ENCODE measurements around the gene ERC2.
A peak's percentile ranks its signal among the peaks of the same experiment; 100 is the strongest.

The ERC2 gene

GRCh38 chr3:55619046-55619808 is 849.0 kb downstream of the ERC2 start:
- no peak for DNase-seq (ENCODE audit: low spot score)

GRCh38 chr3:55617385-55617784 is 850.9 kb downstream of the ERC2 start:
- DNase-seq (ENCODE audit: low spot score): peak; percentile 63

- peak; percentile 38 for DNase-seq (ENCODE audit: low spot score)
Observed at GRCh38 chr3:55616803-55617202, 851.5 kb downstream of the ERC2 start.

GRCh38 chr3:55615694-55616295 is 852.5 kb downstream of the ERC2 start:
- DNase-seq (ENCODE audit: low spot score): no peak

- no peak for DNase-seq (ENCODE audit: low spot score)
Observed at GRCh38 chr3:55615039-55615693, 853.1 kb downstream of the ERC2 start.

GRCh38 chr3:55611121-55611520 is 857.1 kb downstream of the ERC2 start:
- DNase-seq (ENCODE audit: low spot score): peak; percentile 47

GRCh38 chr3:55609230-55609827 is 858.9 kb downstream of the ERC2 start:
- DNase-seq (ENCODE audit: low spot score): peak; percentile 54

GRCh38 chr3:55608301-55608937 is 859.8 kb downstream of the ERC2 start:
- no peak for DNase-seq (ENCODE audit: low spot score)

GRCh38 chr3:55607844-55608243 is 860.4 kb downstream of the ERC2 start:
- no peak for DNase-seq (ENCODE audit: low spot score)

GRCh38 chr3:55607175-55607574 is 861.1 kb downstream of the ERC2 start:
- no peak for DNase-seq (ENCODE audit: low spot score)

GRCh38 chr3:55605443-55606236 is 862.6 kb downstream of the ERC2 start:
- no peak for DNase-seq (ENCODE audit: low spot score)

- DNase-seq (ENCODE audit: low spot score): no peak
Observed at GRCh38 chr3:55604846-55605245, 863.4 kb downstream of the ERC2 start.

- DNase-seq (ENCODE audit: low spot score): no peak
Observed at GRCh38 chr3:55604402-55604801, 863.9 kb downstream of the ERC2 start.

GRCh38 chr3:55601366-55602080 is 866.7 kb downstream of the ERC2 start:
- DNase-seq (ENCODE audit: low spot score): no peak

- DNase-seq (ENCODE audit: low spot score): no peak
Observed at GRCh38 chr3:55598224-55598623, 870.0 kb downstream of the ERC2 start.

GRCh38 chr3:55597641-55598040 is 870.6 kb downstream of the ERC2 start:
- DNase-seq (ENCODE audit: low spot score): no peak

GRCh38 chr3:55596212-55596611 is 872.1 kb downstream of the ERC2 start:
- no peak for DNase-seq (ENCODE audit: low spot score)

GRCh38 chr3:55595420-55595819 is 872.8 kb downstream of the ERC2 start:
- DNase-seq (ENCODE audit: low spot score): no peak

- no peak for DNase-seq (ENCODE audit: low spot score)
Observed at GRCh38 chr3:55592572-55592971, 875.7 kb downstream of the ERC2 start.

GRCh38 chr3:55591888-55592287 is 876.4 kb downstream of the ERC2 start:
- no peak for DNase-seq (ENCODE audit: low spot score)

Measured in cerebellar cortex (tissue), 1 donor.